Kidney glomerular epithelial cell (primary cell): ENCODE measurements around the gene PPIP5K2.
A peak's percentile ranks its signal among the peaks of the same experiment; 100 is the strongest.
"Not testable (repeated sequence)": the region's sequence is repeated elsewhere in the genome, so short reads cannot be mapped to it uniquely, and the experiment has no call there.

Source experiments
- DNase-seq: peaks from one replicate; lab custom pipeline; 2025; lab: John Stamatoyannopoulos, UW

PPIP5K2 gene

GRCh38 chr5:103119765-103120606, at the start of gene PPIP5K2, which contains the start of gene GIN1:
PPIP5K2 (plus strand) TSS chr5:103120301; CDS start chr5:103129590, 9,289 bp downstream.
GIN1 (minus strand) TSS chr5:103120138; CDS start chr5:103108707, 11,431 bp downstream.
- DNase-seq: peak; percentile 98

GRCh38 chr5:103073500-103073899, 46.6 kb upstream of the PPIP5K2 start:
- not testable (repeated sequence) for DNase-seq

- DNase-seq: no peak
Measured at GRCh38 chr5:103075442-103075841, 44.7 kb upstream of the PPIP5K2 start.

GRCh38 chr5:103079796-103080195, 40.3 kb upstream of the PPIP5K2 start:
- DNase-seq: no peak

GRCh38 chr5:103086547-103086946, 33.6 kb upstream of the PPIP5K2 start:
- no peak for DNase-seq

GRCh38 chr5:103089272-103089671, 30.8 kb upstream of the PPIP5K2 start:
- DNase-seq: no peak

- DNase-seq: no peak
Measured at GRCh38 chr5:103090791-103091190, 29.3 kb upstream of the PPIP5K2 start.

GRCh38 chr5:103092676-103093075, 27.4 kb upstream of the PPIP5K2 start:
- DNase-seq: no peak

- DNase-seq: no peak
Measured at GRCh38 chr5:103093727-103094126, 26.4 kb upstream of the PPIP5K2 start.

GRCh38 chr5:103094737-103095136, 25.4 kb upstream of the PPIP5K2 start:
- no peak for DNase-seq

- DNase-seq: no peak
Measured at GRCh38 chr5:103098993-103099392, 21.1 kb upstream of the PPIP5K2 start.

GRCh38 chr5:103101079-103101750, 18.9 kb upstream of the PPIP5K2 start:
- no peak for DNase-seq

- DNase-seq: no peak
Measured at GRCh38 chr5:103102234-103102633, 17.9 kb upstream of the PPIP5K2 start.

- DNase-seq: no peak
Measured at GRCh38 chr5:103108086-103108485, 12.0 kb upstream of the PPIP5K2 start.

GRCh38 chr5:103109277-103109676, 10.8 kb upstream of the PPIP5K2 start:
- DNase-seq: no peak

GRCh38 chr5:103110403-103110802, 9.7 kb upstream of the PPIP5K2 start:
- no peak for DNase-seq

GRCh38 chr5:103111468-103111867, 8.6 kb upstream of the PPIP5K2 start:
- DNase-seq: no peak

GRCh38 chr5:103112910-103113309, 7.2 kb upstream of the PPIP5K2 start:
- DNase-seq: no peak

GRCh38 chr5:103114440-103114839, 5.7 kb upstream of the PPIP5K2 start:
- DNase-seq: no peak

- DNase-seq: no peak
Measured at GRCh38 chr5:103117471-103117991, 2.6 kb upstream of the PPIP5K2 start.

GRCh38 chr5:103119070-103119764, 884 bp upstream of the PPIP5K2 start:
- DNase-seq: no peak

- no peak for DNase-seq
Measured at GRCh38 chr5:103120607-103121200, 603 bp downstream of the PPIP5K2 start.
